ENCODE measurements around the gene ZBTB16. TPM values are rescaled to one million over a fixed set of nuclear protein-coding genes. Genes with fewer than 3 reads are reported as not detected.

ZBTB16 gene
- polyA plus RNA-seq, 1 donor from 2014 or later = 0.45 TPM

DNA sequence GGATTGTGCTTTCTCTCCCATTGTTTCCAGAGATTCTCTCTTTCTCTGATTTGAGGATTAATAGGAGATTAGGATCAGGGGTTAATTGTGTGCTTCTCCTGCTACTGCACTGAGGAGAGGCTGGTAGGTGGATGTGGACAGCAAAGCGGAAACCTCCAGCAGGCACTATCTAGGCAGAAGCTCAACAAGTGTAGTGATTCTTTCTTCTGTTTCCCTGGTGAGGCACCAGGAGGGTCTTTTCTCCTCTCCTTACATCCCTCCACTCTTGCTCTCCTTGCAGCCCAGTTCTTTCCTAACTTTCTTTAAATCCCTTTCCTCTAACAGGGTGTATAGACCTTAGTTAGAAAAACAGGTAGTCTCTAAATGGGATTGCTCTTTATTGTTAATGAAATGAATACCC lies 1.9 kb upstream of the ZBTB16 start:
- TF ChIP-seq EZH2 (IDR thresholded peaks at IDR 0.05; ENCODE audit: borderline replicate concordance, insufficient read depth, low read length, poor library complexity, severe bottlenecking) (no peak), SMC3 (conservative IDR thresholded peaks at IDR 0.05; ENCODE audit: poor library complexity) (no peak), EP300 (conservative IDR thresholded peaks at IDR 0.05; ENCODE audit: poor library complexity, severe bottlenecking) (no peak), TAF1 (IDR thresholded peaks at IDR 0.05; ENCODE audit: low read depth) (no peak), POLR2AphosphoS5 (IDR thresholded peaks at IDR 0.05) (no peak), RAD21 (conservative IDR thresholded peaks at IDR 0.05) (no peak), MXI1 (conservative IDR thresholded peaks at IDR 0.05; ENCODE audit: poor library complexity, severe bottlenecking) (no peak)
- TF ChIP-seq, protein P1, sequence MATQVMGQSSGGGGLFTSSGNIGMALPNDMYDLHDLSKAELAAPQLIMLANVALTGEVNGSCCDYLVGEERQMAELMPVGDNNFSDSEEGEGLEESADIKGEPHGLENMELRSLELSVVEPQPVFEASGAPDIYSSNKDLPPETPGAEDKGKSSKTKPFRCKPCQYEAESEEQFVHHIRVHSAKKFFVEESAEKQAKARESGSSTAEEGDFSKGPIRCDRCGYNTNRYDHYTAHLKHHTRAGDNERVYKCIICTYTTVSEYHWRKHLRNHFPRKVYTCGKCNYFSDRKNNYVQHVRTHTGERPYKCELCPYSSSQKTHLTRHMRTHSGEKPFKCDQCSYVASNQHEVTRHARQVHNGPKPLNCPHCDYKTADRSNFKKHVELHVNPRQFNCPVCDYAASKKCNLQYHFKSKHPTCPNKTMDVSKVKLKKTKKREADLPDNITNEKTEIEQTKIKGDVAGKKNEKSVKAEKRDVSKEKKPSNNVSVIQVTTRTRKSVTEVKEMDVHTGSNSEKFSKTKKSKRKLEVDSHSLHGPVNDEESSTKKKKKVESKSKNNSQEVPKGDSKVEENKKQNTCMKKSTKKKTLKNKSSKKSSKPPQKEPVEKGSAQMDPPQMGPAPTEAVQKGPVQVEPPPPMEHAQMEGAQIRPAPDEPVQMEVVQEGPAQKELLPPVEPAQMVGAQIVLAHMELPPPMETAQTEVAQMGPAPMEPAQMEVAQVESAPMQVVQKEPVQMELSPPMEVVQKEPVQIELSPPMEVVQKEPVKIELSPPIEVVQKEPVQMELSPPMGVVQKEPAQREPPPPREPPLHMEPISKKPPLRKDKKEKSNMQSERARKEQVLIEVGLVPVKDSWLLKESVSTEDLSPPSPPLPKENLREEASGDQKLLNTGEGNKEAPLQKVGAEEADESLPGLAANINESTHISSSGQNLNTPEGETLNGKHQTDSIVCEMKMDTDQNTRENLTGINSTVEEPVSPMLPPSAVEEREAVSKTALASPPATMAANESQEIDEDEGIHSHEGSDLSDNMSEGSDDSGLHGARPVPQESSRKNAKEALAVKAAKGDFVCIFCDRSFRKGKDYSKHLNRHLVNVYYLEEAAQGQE (IDR thresholded peaks at IDR 0.05; ENCODE audit: borderline replicate concordance) = no peak
- TF ChIP-seq, protein P2, sequence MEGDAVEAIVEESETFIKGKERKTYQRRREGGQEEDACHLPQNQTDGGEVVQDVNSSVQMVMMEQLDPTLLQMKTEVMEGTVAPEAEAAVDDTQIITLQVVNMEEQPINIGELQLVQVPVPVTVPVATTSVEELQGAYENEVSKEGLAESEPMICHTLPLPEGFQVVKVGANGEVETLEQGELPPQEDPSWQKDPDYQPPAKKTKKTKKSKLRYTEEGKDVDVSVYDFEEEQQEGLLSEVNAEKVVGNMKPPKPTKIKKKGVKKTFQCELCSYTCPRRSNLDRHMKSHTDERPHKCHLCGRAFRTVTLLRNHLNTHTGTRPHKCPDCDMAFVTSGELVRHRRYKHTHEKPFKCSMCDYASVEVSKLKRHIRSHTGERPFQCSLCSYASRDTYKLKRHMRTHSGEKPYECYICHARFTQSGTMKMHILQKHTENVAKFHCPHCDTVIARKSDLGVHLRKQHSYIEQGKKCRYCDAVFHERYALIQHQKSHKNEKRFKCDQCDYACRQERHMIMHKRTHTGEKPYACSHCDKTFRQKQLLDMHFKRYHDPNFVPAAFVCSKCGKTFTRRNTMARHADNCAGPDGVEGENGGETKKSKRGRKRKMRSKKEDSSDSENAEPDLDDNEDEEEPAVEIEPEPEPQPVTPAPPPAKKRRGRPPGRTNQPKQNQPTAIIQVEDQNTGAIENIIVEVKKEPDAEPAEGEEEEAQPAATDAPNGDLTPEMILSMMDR (IDR thresholded peaks at IDR 0.05; ENCODE audit: poor library complexity, severe bottlenecking) = no peak
- Histone ChIP-seq H3K4me2 (ENCODE audit: low read length) (no peak overlapping the region), H3K9me3 (ENCODE audit: low read length) (no peaks in the 10 kb centered on the region), H3K27ac (ENCODE audit: low read length) (no peak overlapping the region), H3K9me2 (ENCODE audit: insufficient read depth, low read length) (no peaks in the 10 kb centered on the region), H3K4me3 (ENCODE audit: low read length) (no peak overlapping the region), H4K20me1 (ENCODE audit: insufficient read depth) (no peaks in the 10 kb centered on the region), H3K79me2 (replicated peaks; ENCODE audit: insufficient read depth, low read length) (peaks cover 15% of the 10 kb centered on the region), H2AFZ (ENCODE audit: low read depth, low read length) (no peak overlapping the region), H3K27me3 (ENCODE audit: insufficient read depth, low read depth, low read length) (peaks cover 21% of the 10 kb centered on the region), H3F3A (ENCODE audit: insufficient read depth, low read length, poor library complexity, severe bottlenecking) (no peaks in the 10 kb centered on the region), H3K9ac (ENCODE audit: low read length) (no peak overlapping the region), H3K36me3 (ENCODE audit: insufficient read depth, low read length) (no peaks in the 10 kb centered on the region)

DNA sequence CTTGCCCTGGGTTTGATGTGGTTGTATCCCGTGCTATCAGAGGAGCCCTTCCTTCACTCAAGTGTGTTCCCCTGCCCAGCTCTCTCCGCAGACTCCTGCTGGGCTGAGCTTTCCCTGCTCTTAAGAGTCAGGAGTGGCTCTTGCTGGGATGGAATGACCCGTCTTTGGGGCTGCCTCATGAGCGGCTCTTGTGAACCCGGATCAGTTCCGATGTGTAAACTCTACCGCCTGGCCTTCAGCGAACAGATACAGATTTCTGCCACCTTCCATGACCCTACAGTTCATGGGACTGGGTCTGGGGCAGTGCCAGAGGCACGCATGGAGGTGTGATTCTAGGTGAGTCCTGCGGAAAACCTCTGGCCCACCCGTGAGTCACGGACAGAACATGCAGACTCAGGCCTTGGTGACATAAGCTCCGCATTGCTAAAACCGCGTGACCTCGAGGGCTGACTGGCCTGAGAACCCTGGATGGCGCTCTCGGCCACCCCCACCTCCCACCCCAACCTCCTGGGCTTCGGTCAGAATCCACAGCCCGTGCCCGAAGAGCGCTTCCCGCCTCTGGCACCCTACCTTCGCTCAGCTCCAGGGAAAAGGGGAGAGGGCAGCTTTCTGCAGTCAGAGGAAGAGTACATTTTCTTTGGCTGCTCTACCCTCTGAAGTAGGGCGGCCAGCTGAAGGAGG lies 1.3 kb upstream of the ZBTB16 start:
- Histone ChIP-seq H2AFZ (ENCODE audit: low read depth, low read length) (no peak overlapping the region), H3K9ac (ENCODE audit: low read length) (no peak overlapping the region), H3K4me3 (ENCODE audit: low read length) (peak overlapping the region; percentile 94), H4K20me1 (ENCODE audit: insufficient read depth) (no peaks in the 10 kb centered on the region), H3F3A (ENCODE audit: insufficient read depth, low read length, poor library complexity, severe bottlenecking) (no peaks in the 10 kb centered on the region), H3K4me2 (ENCODE audit: low read length) (no peak overlapping the region), H3K27ac (ENCODE audit: low read length) (no peak overlapping the region), H3K27me3 (ENCODE audit: insufficient read depth, low read depth, low read length) (peaks cover 21% of the 10 kb centered on the region), H3K79me2 (replicated peaks; ENCODE audit: insufficient read depth, low read length) (peaks cover 20% of the 10 kb centered on the region), H3K9me2 (ENCODE audit: insufficient read depth, low read length) (no peaks in the 10 kb centered on the region), H3K36me3 (ENCODE audit: insufficient read depth, low read length) (no peaks in the 10 kb centered on the region), H3K9me3 (ENCODE audit: low read length) (no peaks in the 10 kb centered on the region)
- TF ChIP-seq SMC3 (conservative IDR thresholded peaks at IDR 0.05; ENCODE audit: poor library complexity) = no peak
- TF ChIP-seq, protein P1 (IDR thresholded peaks at IDR 0.05; ENCODE audit: borderline replicate concordance) = no peak
- no peak for TF ChIP-seq POLR2AphosphoS5 (IDR thresholded peaks at IDR 0.05)
- TF ChIP-seq EP300 (conservative IDR thresholded peaks at IDR 0.05; ENCODE audit: poor library complexity, severe bottlenecking) = no peak
- TF ChIP-seq, protein P2 (IDR thresholded peaks at IDR 0.05; ENCODE audit: poor library complexity, severe bottlenecking) = no peak
- TF ChIP-seq EZH2 (IDR thresholded peaks at IDR 0.05; ENCODE audit: borderline replicate concordance, insufficient read depth, low read length, poor library complexity, severe bottlenecking) = no peak
- no peak for TF ChIP-seq RAD21 (conservative IDR thresholded peaks at IDR 0.05)
